H9 (cell line): ENCODE data around the gene ARHGEF2. TPM values are rescaled to one million over a fixed set of nuclear protein-coding genes. Genes with fewer than 3 reads are reported as not detected.

ENCODE experiments used
- DNase-seq: peaks from one replicate; pipeline ENCODE4 v3.0.0-alpha.2; 2017
- H2AFZ ChIP-seq: one replicate; pipeline ENCODE4 v1.6.1; 2013; ENCODE audit warnings: mild to moderate bottlenecking, low read length, control low read depth, moderate library complexity
- H2AK5ac ChIP-seq: 2 replicates; pipeline ENCODE4 v1.6.1; 2013; ENCODE audit warnings: low read length, control low read depth, mixed read lengths; ENCODE audit not compliant: insufficient read length
- H2BK120ac ChIP-seq: one replicate; pipeline ENCODE4 v1.6.1; 2013; ENCODE audit warnings: low read depth, mild to moderate bottlenecking, low read length, control low read depth, inconsistent platforms; ENCODE audit not compliant: poor library complexity, severe bottlenecking
- H2BK12ac ChIP-seq: 2 replicates; pipeline ENCODE4 v1.6.1; 2013; ENCODE audit warnings: low read length, control low read depth, mixed read lengths, low read depth; ENCODE audit not compliant: insufficient read length
- H2BK15ac ChIP-seq: 2 replicates; pipeline ENCODE4 v1.6.1; 2013; ENCODE audit warnings: low read depth, low read length, control low read depth
- H2BK20ac ChIP-seq: one replicate; pipeline ENCODE4 v1.6.1; 2013; ENCODE audit warnings: low read depth, mild to moderate bottlenecking, low read length, control low read depth, inconsistent platforms; ENCODE audit not compliant: poor library complexity, severe bottlenecking
- H2BK5ac ChIP-seq: 2 replicates; pipeline ENCODE4 v1.6.1; 2013; ENCODE audit warnings: low read length, control low read depth, mixed read lengths; ENCODE audit not compliant: insufficient read length
- H3K14ac ChIP-seq: 2 replicates; pipeline ENCODE4 v1.6.1; 2013; ENCODE audit warnings: low read length, control low read depth; ENCODE audit not compliant: insufficient read depth
- H3K18ac ChIP-seq: 2 replicates; pipeline ENCODE4 v1.6.1; 2013; ENCODE audit warnings: low read depth, mild to moderate bottlenecking, mixed read lengths, low read length, control low read depth; ENCODE audit not compliant: insufficient read length
- H3K23ac ChIP-seq: 2 replicates; pipeline ENCODE4 v1.6.1; 2013; ENCODE audit warnings: low read length, control low read depth, mixed read lengths, low read depth; ENCODE audit not compliant: insufficient read length
- H3K23me2 ChIP-seq: 2 replicates; pipeline ENCODE4 v1.6.1; 2013; ENCODE audit warnings: low read depth, mild to moderate bottlenecking, mixed read lengths, low read length, control low read depth; ENCODE audit not compliant: insufficient read length, poor library complexity, severe bottlenecking
- H3K27ac ChIP-seq: 2 replicates; pipeline ENCODE4 v1.5.1; 2013; ENCODE audit warnings: low read length, control low read depth, mixed read lengths, low read depth; ENCODE audit not compliant: insufficient read length
- H3K27me3 ChIP-seq: 2 replicates; pipeline ENCODE4 v1.6.1; 2013; ENCODE audit warnings: low read length, control low read depth, inconsistent platforms; ENCODE audit not compliant: insufficient read depth
- H3K4ac ChIP-seq: 2 replicates; pipeline ENCODE4 v1.6.1; 2013; ENCODE audit warnings: low read depth, mild to moderate bottlenecking, control low read depth, inconsistent platforms, low read length, moderate library complexity
- H3K4me1 ChIP-seq: 2 replicates; pipeline ENCODE4 v1.6.1; 2013; ENCODE audit warnings: low read length, control low read depth, inconsistent platforms; ENCODE audit not compliant: insufficient read depth
- H3K4me2 ChIP-seq: 2 replicates; pipeline ENCODE4 v1.6.1; 2013; ENCODE audit warnings: low read length, control low read depth, mixed read lengths; ENCODE audit not compliant: insufficient read length, insufficient read depth
- H3K56ac ChIP-seq: 2 replicates; pipeline ENCODE4 v1.6.1; 2013; ENCODE audit warnings: low read depth, mild to moderate bottlenecking, mixed read lengths, low read length, control low read depth; ENCODE audit not compliant: insufficient read length
- H3K79me1 ChIP-seq: 2 replicates; pipeline ENCODE4 v1.6.1; 2013; ENCODE audit warnings: low read depth, mild to moderate bottlenecking, moderate library complexity, low read length, control low read depth, inconsistent platforms; ENCODE audit not compliant: insufficient read depth, poor library complexity, severe bottlenecking
- H3K79me2 ChIP-seq: 2 replicates; pipeline ENCODE4 v1.6.1; 2013; ENCODE audit warnings: low read length, control low read depth, inconsistent platforms; ENCODE audit not compliant: insufficient read depth
- H3K9ac ChIP-seq: 2 replicates; pipeline ENCODE4 v1.6.1; 2013; ENCODE audit warnings: low read length, control low read depth, mixed read lengths; ENCODE audit not compliant: insufficient read length; ENCODE audit errors: extremely low read depth
- H3K9me3 ChIP-seq: one replicate; pipeline ENCODE4 v1.6.1; 2013; ENCODE audit warnings: low read depth, low read length, inconsistent platforms; ENCODE audit not compliant: control insufficient read depth
- H3T11ph ChIP-seq: one replicate; pipeline ENCODE4 v1.6.1; 2013; ENCODE audit warnings: mild to moderate bottlenecking, low read length, control low read depth, inconsistent platforms
- H4K20me1 ChIP-seq: one replicate; pipeline ENCODE4 v1.6.1; 2013; ENCODE audit not compliant: control insufficient read depth, insufficient read length, insufficient read depth
- H4K5ac ChIP-seq: 2 replicates; pipeline ENCODE4 v1.6.1; 2013; ENCODE audit warnings: low read depth, mild to moderate bottlenecking, mixed read lengths, low read length, control low read depth; ENCODE audit not compliant: insufficient read length
- H4K8ac ChIP-seq: replicated peaks from 2 replicates; pipeline ENCODE4 v1.6.1; 2013; ENCODE audit warnings: low read length, control low read depth, mixed read lengths, low read depth; ENCODE audit not compliant: insufficient read length
- H4K91ac ChIP-seq: 2 replicates; pipeline ENCODE4 v1.6.1; 2013; ENCODE audit warnings: low read depth, mild to moderate bottlenecking, moderate library complexity, mixed read lengths, low read length, control low read depth; ENCODE audit not compliant: insufficient read length
- H3K27ac Mint-ChIP-seq, 3 experiments: 2 replicates in 2 of 3; 3 replicates in 1 of 3; pipeline ENCODE4 v1.8.0; 2020 to 2021; ENCODE audit warnings: mixed read lengths in 3 of 3, mild to moderate bottlenecking in 1 of 3, moderate library complexity in 1 of 3
- H3K27me3 Mint-ChIP-seq: 2 replicates; pipeline ENCODE4 v1.8.0; 2021; ENCODE audit warnings: low read depth, mild to moderate bottlenecking, moderate library complexity, mixed read lengths
- H3K36me3 Mint-ChIP-seq, 3 experiments: 2 replicates in 2 of 3; 3 replicates in 1 of 3; pipeline ENCODE4 v1.8.0; 2020 to 2021; ENCODE audit warnings: low read depth in 3 of 3, mixed read lengths in 3 of 3; ENCODE audit not compliant: insufficient read depth in 1 of 3
- H3K4me1 Mint-ChIP-seq, 2 experiments: 2 replicates each; pipeline ENCODE4 v1.8.0; 2020; ENCODE audit warnings: mixed read lengths in 2 of 2
- H3K4me3 Mint-ChIP-seq, 2 experiments: 2 replicates in 1 of 2; 3 replicates in 1 of 2; pipeline ENCODE4 v1.8.0; 2020 to 2021; ENCODE audit warnings: mild to moderate bottlenecking in 2 of 2, mixed read lengths in 2 of 2, moderate library complexity in 1 of 2
- H3K9me3 Mint-ChIP-seq, 2 experiments: 2 replicates in 1 of 2; 3 replicates in 1 of 2; pipeline ENCODE4 v1.8.0; 2020; ENCODE audit warnings: mild to moderate bottlenecking in 2 of 2, mixed read lengths in 2 of 2, moderate library complexity in 1 of 2
- CTCF ChIP-seq: fragments of 200-600 bp; sonication (generic); conservative IDR thresholded peaks from 3 replicates; pipeline ENCODE4 v1.8.0; 2021; ENCODE audit warnings: antibody characterized with exemption, mild to moderate bottlenecking
- WGBS: extraction: QIAGEN DNeasy Blood & Tissue Kit; methylation state at CpG from one replicate; pipeline ENCODE4 v1.1.7; 2013; ENCODE audit warnings: missing lambda C conversion rate, low lambda C conversion rate, mixed read lengths; ENCODE audit not compliant: insufficient read length; ENCODE audit errors: extremely low coverage; 5-methylcytosine and 5-hydroxymethylcytosine counted together
- total RNA-seq: library from RNA; stranded (reverse); gene quantifications from 2 replicates; pipeline ENCODE4 v1.2.1, GENCODE V29; 2021

The ARHGEF2 gene
- total RNA-seq, 1 experiment from 2014 or later, result 111 TPM

- Mint-ChIP-seq H3K9me3 (no peaks in the 10 kb centered on the region), H3K4me3 (no peak overlapping the region; a peak in 2 of 5 replicates), H3K4me1 (peaks cover 49 to 61% of the 10 kb centered on the region in 2 experiments), H3K27ac (peak overlapping the region; percentile 68 to 90 (median 83); a peak in 6 of 7 replicates), H3K27me3 (no peaks in the 10 kb centered on the region), H3K36me3 (peaks cover 30 to 74% (median 67%) of the 10 kb centered on the region in 3 experiments)
- H4K91ac ChIP-seq, result no peak overlapping the region
- H2BK15ac ChIP-seq, result no peak overlapping the region
- H3K27ac ChIP-seq, result no peak overlapping the region
- H3K79me1 ChIP-seq, result peaks cover 3% of the 10 kb centered on the region
- peaks cover 13% of the 10 kb centered on the region for H3K79me2 ChIP-seq
- H3T11ph ChIP-seq, result no peak overlapping the region
- H2BK120ac ChIP-seq, result no peak overlapping the region
- no peak overlapping the region for H3K4me2 ChIP-seq
- no peak overlapping the region for H4K8ac ChIP-seq
- H3K9me3 ChIP-seq, result no peaks in the 10 kb centered on the region
- H3K23ac ChIP-seq, result no peak overlapping the region
- peaks cover 18% of the 10 kb centered on the region for H3K4me1 ChIP-seq
- H3K9ac ChIP-seq, result no peak overlapping the region
- no peak overlapping the region for H2BK12ac ChIP-seq
- TF ChIP-seq CTCF, result no peak
- H3K4ac ChIP-seq, result no peak overlapping the region
- H2AFZ ChIP-seq, result no peak overlapping the region
- no peak overlapping the region for H3K14ac ChIP-seq
- H3K23me2 ChIP-seq, result no peaks in the 10 kb centered on the region
- H3K18ac ChIP-seq, result peak overlapping the region; percentile 58
- H4K20me1 ChIP-seq, result peaks cover 3% of the 10 kb centered on the region
- H3K56ac ChIP-seq, result no peak overlapping the region
- no peaks in the 10 kb centered on the region for H3K27me3 ChIP-seq
- H2BK5ac ChIP-seq, result no peak overlapping the region
- no peak overlapping the region for H2BK20ac ChIP-seq
- H2AK5ac ChIP-seq, result no peak overlapping the region
- H4K5ac ChIP-seq, result no peak overlapping the region
- DNase-seq, result no peak
- WGBS, result no CpG with 5 or more reads among the region's 7 CpGs
Observed at GRCh38 chr1:155968051-155968400, 10.3 kb downstream of the ARHGEF2 start.
